GM19452 (cell line): ENCODE data around the gene KRTAP5-5.
"Not testable (repeated sequence)": the region's sequence is repeated elsewhere in the genome, so short reads cannot be mapped to it uniquely, and the experiment has no call there.

Experiments
- ATAC-seq: cut with Tn5 transposase; IDR thresholded peaks from one replicate; pipeline ENCODE4 v1.9.1; 2021; ENCODE audit not compliant: unreplicated experiment

Gene KRTAP5-5

GRCh38 chr11:1605923-1606322 is 23.7 kb upstream of the KRTAP5-5 start:
- ATAC-seq: peak; percentile 91

- ATAC-seq: not testable (repeated sequence)
These were observed 22.3 kb upstream of the KRTAP5-5 start for GRCh38 chr11:1607156-1607845.

GRCh38 chr11:1607901-1608300 is 21.7 kb upstream of the KRTAP5-5 start:
- not testable (repeated sequence) for ATAC-seq

GRCh38 chr11:1608363-1608762 is 21.2 kb upstream of the KRTAP5-5 start, which contains the start of gene KRTAP5-3:
KRTAP5-3 (minus strand) TSS chr11:1608463; CDS start chr11:1608385, 78 bp downstream.
- ATAC-seq: no peak

GRCh38 chr11:1618231-1618630 is 11.3 kb upstream of the KRTAP5-5 start:
- no peak for ATAC-seq

- ATAC-seq: no peak
These were observed 10.1 kb upstream of the KRTAP5-5 start for GRCh38 chr11:1619449-1619848.

- no peak for ATAC-seq
These were observed 7.5 kb upstream of the KRTAP5-5 start, which contains the start of gene KRTAP5-4 for GRCh38 chr11:1622086-1622485. KRTAP5-4 (minus strand) TSS chr11:1622138; CDS start chr11:1622093, 45 bp downstream.

GRCh38 chr11:1623716-1624115 is 5.9 kb upstream of the KRTAP5-5 start:
- ATAC-seq: no peak

GRCh38 chr11:1624621-1625020 is 5.0 kb upstream of the KRTAP5-5 start:
- ATAC-seq: no peak

- ATAC-seq: no peak
These were observed 4.0 kb upstream of the KRTAP5-5 start for GRCh38 chr11:1625541-1625940.

- no peak for ATAC-seq
These were observed 859 bp upstream of the KRTAP5-5 start for GRCh38 chr11:1628506-1629325.

GRCh38 chr11:1630271-1630670 is 696 bp downstream of the KRTAP5-5 start:
- no peak for ATAC-seq

GRCh38 chr11:1631066-1631568 is 1.5 kb downstream of the KRTAP5-5 start:
- ATAC-seq: no peak

- no peak for ATAC-seq
These were observed 2.6 kb downstream of the KRTAP5-5 start for GRCh38 chr11:1632053-1632714.

GRCh38 chr11:1633864-1634263 is 4.3 kb downstream of the KRTAP5-5 start:
- ATAC-seq: no peak

GRCh38 chr11:1636291-1636950 is 6.8 kb downstream of the KRTAP5-5 start:
- no peak for ATAC-seq

GRCh38 chr11:1637628-1638027 is 8.1 kb downstream of the KRTAP5-5 start:
- ATAC-seq: no peak

- no peak for ATAC-seq
These were observed 8.8 kb downstream of the KRTAP5-5 start for GRCh38 chr11:1638344-1638743.

GRCh38 chr11:1639102-1639620 is 9.6 kb downstream of the KRTAP5-5 start:
- no peak for ATAC-seq

- ATAC-seq: no peak
These were observed 10.1 kb downstream of the KRTAP5-5 start for GRCh38 chr11:1639666-1640065.
